IPS-20b (cell line): ENCODE data around the gene KANSL3.

Experiments
- H3K27ac ChIP-seq: one replicate; pipeline ENCODE4 v1.5.1; 2013; ENCODE audit warnings: low read length
- H3K27me3 ChIP-seq: 2 replicates; pipeline ENCODE4 v1.6.1; 2013; ENCODE audit warnings: mild to moderate bottlenecking, low read length, inconsistent platforms; ENCODE audit not compliant: insufficient read depth
- H3K36me3 ChIP-seq: 2 replicates; pipeline ENCODE4 v1.6.1; 2013; ENCODE audit warnings: low read depth, mild to moderate bottlenecking, inconsistent platforms, low read length, moderate library complexity; ENCODE audit not compliant: insufficient read depth
- H3K4me1 ChIP-seq: 2 replicates; pipeline ENCODE4 v1.6.1; 2013; ENCODE audit warnings: mild to moderate bottlenecking, control low read depth, inconsistent platforms, low read length, moderate library complexity; ENCODE audit not compliant: insufficient read depth
- H3K4me3 ChIP-seq: 2 replicates; pipeline ENCODE4 v1.5.1; 2013; ENCODE audit warnings: mild to moderate bottlenecking, low read length, inconsistent platforms
- H3K9ac ChIP-seq: 2 replicates; pipeline ENCODE4 v1.6.1; 2013; ENCODE audit warnings: low read depth, mild to moderate bottlenecking, inconsistent platforms, low read length, moderate library complexity
- H3K9me3 ChIP-seq: 2 replicates; pipeline ENCODE4 v1.6.1; 2013; ENCODE audit warnings: mild to moderate bottlenecking, low read depth, low read length, inconsistent platforms; ENCODE audit not compliant: insufficient read depth

Gene KANSL3

DNA sequence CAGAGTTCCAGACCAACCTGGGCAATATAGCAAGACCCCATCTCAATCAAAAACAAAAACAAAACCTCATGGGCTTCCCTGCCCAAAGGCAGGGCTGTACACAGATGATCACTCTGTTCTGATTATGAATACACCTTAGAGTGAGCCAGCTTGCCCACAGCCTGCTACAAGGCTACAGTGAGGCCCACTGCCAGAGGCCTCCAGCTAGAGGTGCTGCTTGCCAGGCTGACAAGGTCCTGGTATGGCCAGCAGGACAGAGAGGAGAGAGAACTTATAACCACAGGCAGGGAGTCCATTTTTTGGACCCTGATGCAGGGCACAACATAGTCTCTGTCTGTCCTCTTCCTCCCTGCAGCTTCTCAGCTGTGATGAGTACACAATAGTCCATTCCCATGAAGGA lies 41.5 kb downstream of the KANSL3 start:
- Histone ChIP-seq H3K9me3 (no peaks in the 10 kb centered on the region), H3K27ac (no peak overlapping the region), H3K4me3 (no peak overlapping the region), H3K36me3 (peaks cover 93% of the 10 kb centered on the region), H3K27me3 (no peaks in the 10 kb centered on the region), H3K9ac (no peak overlapping the region), H3K4me1 (no peaks in the 10 kb centered on the region)

DNA sequence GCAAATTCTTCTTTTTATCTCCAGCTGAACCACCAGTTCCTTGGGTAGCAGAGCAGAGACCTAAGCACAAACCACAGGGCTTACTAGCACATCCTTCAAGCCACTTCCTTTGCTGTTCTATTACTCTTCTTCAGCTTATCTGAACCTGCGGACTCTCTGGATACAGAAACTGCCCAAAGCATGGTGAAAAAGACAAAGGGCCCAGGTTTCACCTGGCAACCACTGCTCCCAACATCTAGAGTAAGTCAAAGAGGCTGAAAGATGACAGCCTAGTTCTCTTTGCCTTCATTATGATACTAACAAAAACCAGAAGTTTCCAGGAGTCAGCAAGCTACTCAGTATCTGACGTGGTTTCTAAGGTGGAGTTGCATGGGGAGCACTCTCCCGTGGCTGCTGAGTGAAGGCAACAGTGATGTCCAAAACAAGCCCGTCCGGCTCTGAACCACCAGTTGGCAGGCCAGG lies 43.4 kb downstream of the KANSL3 start:
- no peak overlapping the region for H3K4me3 ChIP-seq
- no peak overlapping the region for H3K27ac ChIP-seq
- no peak overlapping the region for H3K9ac ChIP-seq
- no peaks in the 10 kb centered on the region for H3K9me3 ChIP-seq
- peaks cover 76% of the 10 kb centered on the region for H3K36me3 ChIP-seq
- H3K27me3 ChIP-seq: no peaks in the 10 kb centered on the region
- no peaks in the 10 kb centered on the region for H3K4me1 ChIP-seq

- H3K9ac ChIP-seq: no peak overlapping the region
- H3K36me3 ChIP-seq: peaks cover 71% of the 10 kb centered on the region
- H3K4me3 ChIP-seq: no peak overlapping the region
- no peaks in the 10 kb centered on the region for H3K27me3 ChIP-seq
- H3K9me3 ChIP-seq: no peaks in the 10 kb centered on the region
- no peaks in the 10 kb centered on the region for H3K4me1 ChIP-seq
- H3K27ac ChIP-seq: no peak overlapping the region
Measured at GRCh38 chr2:96594282-96594681, 43.8 kb downstream of the KANSL3 start.

DNA sequence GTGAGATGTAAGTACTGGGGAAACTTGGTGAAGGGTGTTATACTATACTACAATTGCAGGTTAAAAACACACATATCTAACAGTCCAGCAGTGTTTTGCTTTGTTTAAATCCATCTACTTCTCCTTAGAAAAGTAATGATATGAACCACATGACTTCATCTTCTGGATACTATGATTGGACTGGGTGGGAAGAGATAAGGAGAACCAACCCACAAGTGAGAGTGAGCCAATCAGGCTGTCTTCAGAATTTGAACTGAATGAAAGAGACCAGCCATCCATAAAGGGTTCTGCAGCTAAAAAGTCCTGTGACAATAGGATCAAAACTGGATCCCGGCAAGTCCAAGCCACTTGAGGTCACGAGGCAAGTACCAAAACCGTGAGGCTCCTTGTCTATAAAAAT lies 46.6 kb downstream of the KANSL3 start:
- H3K36me3 ChIP-seq: peaks cover 48% of the 10 kb centered on the region
- H3K27ac ChIP-seq: no peak overlapping the region
- no peaks in the 10 kb centered on the region for H3K27me3 ChIP-seq
- H3K9ac ChIP-seq: no peak overlapping the region
- H3K4me3 ChIP-seq: no peak overlapping the region
- H3K4me1 ChIP-seq: peaks cover 3% of the 10 kb centered on the region; the same call in 1 of the 2 replicates
- H3K9me3 ChIP-seq: no peaks in the 10 kb centered on the region

- Histone ChIP-seq H3K9me3 (no peaks in the 10 kb centered on the region), H3K36me3 (peaks cover 44% of the 10 kb centered on the region), H3K27me3 (no peaks in the 10 kb centered on the region)
Measured at GRCh38 chr2:96591054-96591453, 47.1 kb downstream of the KANSL3 start.

GRCh38 chr2:96587843-96588242 lies 50.3 kb downstream of the KANSL3 start:
- no peaks in the 10 kb centered on the region for H3K9me3 ChIP-seq
- no peak overlapping the region for H3K4me3 ChIP-seq
- no peak overlapping the region for H3K27ac ChIP-seq
- no peak overlapping the region for H3K9ac ChIP-seq
- no peaks in the 10 kb centered on the region for H3K27me3 ChIP-seq
- peaks cover 3% of the 10 kb centered on the region; the same call in 1 of the 2 replicates for H3K4me1 ChIP-seq
- peaks cover 12% of the 10 kb centered on the region for H3K36me3 ChIP-seq

More at GRCh38 chr2:96591054-96591453, 47.1 kb downstream of the KANSL3 start:
- H3K9ac ChIP-seq: no peak overlapping the region
- H3K4me1 ChIP-seq: peaks cover 3% of the 10 kb centered on the region; the same call in 1 of the 2 replicates
- no peak overlapping the region for H3K27ac ChIP-seq
- H3K4me3 ChIP-seq: no peak overlapping the region

DNA sequence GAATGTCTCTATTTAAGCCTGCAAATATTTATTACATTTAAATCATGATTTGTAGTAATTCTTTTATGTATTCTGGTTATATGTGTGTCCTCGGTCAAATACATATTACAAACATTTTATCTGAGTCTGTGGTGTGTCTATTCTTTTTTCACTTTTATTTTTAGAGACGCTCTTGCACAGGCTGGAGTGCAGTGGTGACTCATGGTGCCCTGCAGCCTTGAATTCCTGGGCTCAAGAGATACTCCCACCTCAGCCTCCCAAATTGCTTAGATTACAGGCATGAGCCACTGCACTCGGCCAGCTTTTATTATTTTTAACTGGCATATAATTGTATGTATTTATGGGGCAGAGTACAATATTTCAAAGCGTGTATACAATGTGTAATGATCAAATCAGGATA lies 54.1 kb downstream of the KANSL3 start:
- Histone ChIP-seq H3K4me3 (no peak overlapping the region), H3K4me1 (peaks cover 3% of the 10 kb centered on the region; the same call in 1 of the 2 replicates), H3K27me3 (no peaks in the 10 kb centered on the region), H3K36me3 (no peaks in the 10 kb centered on the region), H3K9me3 (no peaks in the 10 kb centered on the region), H3K9ac (no peak overlapping the region), H3K27ac (no peak overlapping the region)

- Histone ChIP-seq H3K4me1 (no peaks in the 10 kb centered on the region), H3K4me3 (no peak overlapping the region), H3K36me3 (no peaks in the 10 kb centered on the region), H3K9ac (no peak overlapping the region), H3K27ac (no peak overlapping the region), H3K9me3 (no peaks in the 10 kb centered on the region), H3K27me3 (no peaks in the 10 kb centered on the region)
Measured at GRCh38 chr2:96580771-96581170, 57.3 kb downstream of the KANSL3 start.

- H3K4me1 ChIP-seq: no peaks in the 10 kb centered on the region
Measured at GRCh38 chr2:96579422-96579821, 58.7 kb downstream of the KANSL3 start.

DNA sequence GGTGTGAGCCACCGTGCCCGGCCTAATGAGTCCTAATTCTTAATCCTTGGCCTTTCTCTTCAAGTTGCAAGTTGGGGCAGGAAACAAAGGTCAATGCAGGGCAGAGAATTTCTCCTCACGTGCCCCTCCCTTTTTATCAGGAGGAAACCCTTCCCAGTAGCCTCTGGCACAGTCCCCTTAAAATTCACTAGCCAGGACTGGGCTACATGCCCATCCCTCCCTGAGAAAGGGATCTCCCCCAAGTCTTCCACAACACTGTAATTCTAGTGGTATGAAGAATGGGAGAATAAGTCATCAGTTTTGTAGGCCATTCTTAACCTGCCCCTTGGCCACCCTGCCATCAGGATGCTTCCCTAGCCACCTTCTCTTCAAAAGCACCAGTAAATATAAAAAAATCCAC lies 59.4 kb downstream of the KANSL3 start:
- Histone ChIP-seq H3K9me3 (no peaks in the 10 kb centered on the region), H3K27ac (no peak overlapping the region), H3K4me1 (no peaks in the 10 kb centered on the region), H3K36me3 (no peaks in the 10 kb centered on the region), H3K27me3 (no peaks in the 10 kb centered on the region), H3K9ac (no peak overlapping the region), H3K4me3 (no peak overlapping the region)

More at GRCh38 chr2:96579422-96579821, 58.7 kb downstream of the KANSL3 start:
- no peak overlapping the region for H3K27ac ChIP-seq
- no peaks in the 10 kb centered on the region for H3K9me3 ChIP-seq
- no peaks in the 10 kb centered on the region for H3K27me3 ChIP-seq
- H3K4me3 ChIP-seq: no peak overlapping the region
- H3K9ac ChIP-seq: no peak overlapping the region
- no peaks in the 10 kb centered on the region for H3K36me3 ChIP-seq

DNA sequence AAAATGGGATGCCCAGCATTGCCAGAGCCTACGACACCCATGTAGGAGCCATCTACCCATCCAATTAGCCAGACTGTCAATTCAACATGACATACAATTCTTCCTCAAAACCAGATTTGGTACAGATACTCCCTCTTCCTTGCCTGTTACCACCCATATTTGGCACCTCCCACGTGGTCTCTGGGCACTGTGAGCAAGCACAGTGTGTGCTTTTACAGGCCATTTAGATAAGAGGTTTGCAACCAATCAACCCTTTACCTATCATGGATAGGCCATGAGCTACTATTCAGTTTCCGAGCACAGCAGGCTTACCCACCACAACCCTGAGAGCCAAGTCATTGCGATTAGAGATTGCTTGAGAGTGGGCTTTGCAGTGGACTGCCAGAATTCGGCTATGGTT lies 60.6 kb downstream of the KANSL3 start:
- Histone ChIP-seq H3K27ac (no peak overlapping the region), H3K4me3 (no peak overlapping the region), H3K9me3 (no peaks in the 10 kb centered on the region), H3K27me3 (no peaks in the 10 kb centered on the region), H3K36me3 (no peaks in the 10 kb centered on the region), H3K4me1 (no peaks in the 10 kb centered on the region), H3K9ac (no peak overlapping the region)

GRCh38 chr2:96575785-96576456 lies 62.2 kb downstream of the KANSL3 start:
- H3K36me3 ChIP-seq: no peaks in the 10 kb centered on the region
- no peaks in the 10 kb centered on the region for H3K27me3 ChIP-seq
- H3K4me3 ChIP-seq: no peak overlapping the region
- H3K9ac ChIP-seq: no peak overlapping the region
- no peaks in the 10 kb centered on the region for H3K9me3 ChIP-seq
- no peaks in the 10 kb centered on the region for H3K4me1 ChIP-seq
- no peak overlapping the region for H3K27ac ChIP-seq
